ENCODE measurements around the gene SFT2D3.

SFT2D3 gene

GRCh38 chr2:127680706-127681287 is 20.5 kb upstream of the SFT2D3 start:
- in situ Hi-C loops (cut with HindIII; ENCODE audit: low pct_unique_long_range_greater_than_20kb, low sequenced_read_pairs): no loop called here
- DNase-seq (ENCODE audit: low read depth in 1 of 2, low spot score in 1 of 2): no peak
- TF ChIP-seq JUND (IDR thresholded peaks at IDR 0.05; ENCODE audit: low read depth): no peak

GRCh38 chr2:127681288-127681804 is 20.0 kb upstream of the SFT2D3 start:
- in situ Hi-C loops (cut with HindIII; ENCODE audit: low pct_unique_long_range_greater_than_20kb, low sequenced_read_pairs): no loop called here
- DNase-seq (ENCODE audit: low read depth in 1 of 2, low spot score in 1 of 2): no peak
- no peak for TF ChIP-seq JUND (IDR thresholded peaks at IDR 0.05; ENCODE audit: low read depth)

GRCh38 chr2:127681976-127682857 is 19.1 kb upstream of the SFT2D3 start:
- in situ Hi-C loops (cut with HindIII; ENCODE audit: low pct_unique_long_range_greater_than_20kb, low sequenced_read_pairs): no loop called here
- DNase-seq (ENCODE audit: low read depth in 1 of 2, low spot score in 1 of 2): no peak
- TF ChIP-seq JUND (IDR thresholded peaks at IDR 0.05; ENCODE audit: low read depth): no peak

GRCh38 chr2:127683056-127683455 is 18.2 kb upstream of the SFT2D3 start:
- DNase-seq (ENCODE audit: low read depth in 1 of 2, low spot score in 1 of 2): no peak
- in situ Hi-C loops (cut with HindIII; ENCODE audit: low pct_unique_long_range_greater_than_20kb, low sequenced_read_pairs): no loop called here
- TF ChIP-seq JUND (IDR thresholded peaks at IDR 0.05; ENCODE audit: low read depth): no peak

- in situ Hi-C loops (cut with HindIII; ENCODE audit: low pct_unique_long_range_greater_than_20kb, low sequenced_read_pairs): no loop called here
- DNase-seq (ENCODE audit: low read depth in 1 of 2, low spot score in 1 of 2): no peak
- no peak for TF ChIP-seq JUND (IDR thresholded peaks at IDR 0.05; ENCODE audit: low read depth)
Measured at GRCh38 chr2:127683757-127684156, 17.5 kb upstream of the SFT2D3 start.

GRCh38 chr2:127685410-127686080 is 15.8 kb upstream of the SFT2D3 start:
- in situ Hi-C loops (cut with HindIII; ENCODE audit: low pct_unique_long_range_greater_than_20kb, low sequenced_read_pairs): no loop called here
- TF ChIP-seq JUND (IDR thresholded peaks at IDR 0.05; ENCODE audit: low read depth): no peak

GRCh38 chr2:127688405-127688804 is 12.9 kb upstream of the SFT2D3 start:
- in situ Hi-C loops (cut with HindIII; ENCODE audit: low pct_unique_long_range_greater_than_20kb, low sequenced_read_pairs): no loop called here
- no peak for TF ChIP-seq JUND (IDR thresholded peaks at IDR 0.05; ENCODE audit: low read depth)

More at GRCh38 chr2:127685410-127686080, 15.8 kb upstream of the SFT2D3 start:
- DNase-seq (ENCODE audit: low read depth in 1 of 2, low spot score in 1 of 2): no peak

GRCh38 chr2:127690696-127691095 is 10.6 kb upstream of the SFT2D3 start:
- DNase-seq (ENCODE audit: low read depth in 1 of 2, low spot score in 1 of 2): no peak
- in situ Hi-C loops (cut with HindIII; ENCODE audit: low pct_unique_long_range_greater_than_20kb, low sequenced_read_pairs): no loop called here
- TF ChIP-seq JUND (IDR thresholded peaks at IDR 0.05; ENCODE audit: low read depth): no peak

More at GRCh38 chr2:127688405-127688804, 12.9 kb upstream of the SFT2D3 start:
- DNase-seq (ENCODE audit: low read depth in 1 of 2, low spot score in 1 of 2): no peak

- DNase-seq (ENCODE audit: low read depth in 1 of 2, low spot score in 1 of 2): no peak
- no peak for TF ChIP-seq JUND (IDR thresholded peaks at IDR 0.05; ENCODE audit: low read depth)
- in situ Hi-C loops (cut with HindIII; ENCODE audit: low pct_unique_long_range_greater_than_20kb, low sequenced_read_pairs): no loop called here
Measured at GRCh38 chr2:127694986-127695385, 6.3 kb upstream of the SFT2D3 start.

GRCh38 chr2:127695491-127696472 is 5.5 kb upstream of the SFT2D3 start:
- no peak for DNase-seq (ENCODE audit: low read depth in 1 of 2, low spot score in 1 of 2)
- TF ChIP-seq JUND (IDR thresholded peaks at IDR 0.05; ENCODE audit: low read depth): no peak
- in situ Hi-C loops (cut with HindIII; ENCODE audit: low pct_unique_long_range_greater_than_20kb, low sequenced_read_pairs): no loop called here

GRCh38 chr2:127697482-127698180 is 3.7 kb upstream of the SFT2D3 start:
- in situ Hi-C loops (cut with HindIII; ENCODE audit: low pct_unique_long_range_greater_than_20kb, low sequenced_read_pairs): no loop called here
- TF ChIP-seq JUND (IDR thresholded peaks at IDR 0.05; ENCODE audit: low read depth): no peak
- DNase-seq (ENCODE audit: low read depth in 1 of 2, low spot score in 1 of 2): no peak
